Esophagus squamous epithelium (tissue), 4 donors: Measurements from ENCODE around the gene PCDH9.

Source experiments
- POLR2A ChIP-seq, 4 donors: fragments of 450-650 bp; IDR thresholded peaks; one replicate each; pipeline ENCODE4 v1.6.1; 2017; ENCODE audit warnings: antibody characterized with exemption in 4 of 4, mild to moderate bottlenecking in 4 of 4, moderate library complexity in 3 of 4
- TF ChIP-seq, protein P1 (sequence below), 6 experiments: fragments of 450-650 bp in 4 of 6; fragments of 200-600 bp in 2 of 6; sonication (generic) in 2 of 6; IDR thresholded peaks; one replicate each; pipeline ENCODE4 v1.5.1; 2016 to 2019; ENCODE audit warnings: antibody characterized with exemption in 6 of 6, mild to moderate bottlenecking in 4 of 6, moderate library complexity in 4 of 6

- TF ChIP-seq, protein P1, sequence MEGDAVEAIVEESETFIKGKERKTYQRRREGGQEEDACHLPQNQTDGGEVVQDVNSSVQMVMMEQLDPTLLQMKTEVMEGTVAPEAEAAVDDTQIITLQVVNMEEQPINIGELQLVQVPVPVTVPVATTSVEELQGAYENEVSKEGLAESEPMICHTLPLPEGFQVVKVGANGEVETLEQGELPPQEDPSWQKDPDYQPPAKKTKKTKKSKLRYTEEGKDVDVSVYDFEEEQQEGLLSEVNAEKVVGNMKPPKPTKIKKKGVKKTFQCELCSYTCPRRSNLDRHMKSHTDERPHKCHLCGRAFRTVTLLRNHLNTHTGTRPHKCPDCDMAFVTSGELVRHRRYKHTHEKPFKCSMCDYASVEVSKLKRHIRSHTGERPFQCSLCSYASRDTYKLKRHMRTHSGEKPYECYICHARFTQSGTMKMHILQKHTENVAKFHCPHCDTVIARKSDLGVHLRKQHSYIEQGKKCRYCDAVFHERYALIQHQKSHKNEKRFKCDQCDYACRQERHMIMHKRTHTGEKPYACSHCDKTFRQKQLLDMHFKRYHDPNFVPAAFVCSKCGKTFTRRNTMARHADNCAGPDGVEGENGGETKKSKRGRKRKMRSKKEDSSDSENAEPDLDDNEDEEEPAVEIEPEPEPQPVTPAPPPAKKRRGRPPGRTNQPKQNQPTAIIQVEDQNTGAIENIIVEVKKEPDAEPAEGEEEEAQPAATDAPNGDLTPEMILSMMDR (IDR thresholded peaks at IDR 0.05), result no peak
- no peak for TF ChIP-seq POLR2A (IDR thresholded peaks at IDR 0.05)
Measured at GRCh38 chr13:67228031-67228430, 2.1 kb downstream of the PCDH9 start.
